Loucy (cell line): ENCODE measurements around the gene IL11RA.

Source experiments
- CTCF ChIP-seq: fragments of 200-600 bp; sonication (generic); conservative IDR thresholded peaks from 2 replicates; pipeline ENCODE4 v1.5.1; 2014; ENCODE audit warnings: mild to moderate bottlenecking, antibody characterized with exemption, low read length
- EZH2phosphoT487 ChIP-seq: fragments of 200-600 bp; IDR thresholded peaks from 2 replicates; pipeline ENCODE4 v1.6.1; 2018; ENCODE audit warnings: antibody characterized with exemption, mild to moderate bottlenecking, moderate library complexity, borderline replicate concordance

DNA sequence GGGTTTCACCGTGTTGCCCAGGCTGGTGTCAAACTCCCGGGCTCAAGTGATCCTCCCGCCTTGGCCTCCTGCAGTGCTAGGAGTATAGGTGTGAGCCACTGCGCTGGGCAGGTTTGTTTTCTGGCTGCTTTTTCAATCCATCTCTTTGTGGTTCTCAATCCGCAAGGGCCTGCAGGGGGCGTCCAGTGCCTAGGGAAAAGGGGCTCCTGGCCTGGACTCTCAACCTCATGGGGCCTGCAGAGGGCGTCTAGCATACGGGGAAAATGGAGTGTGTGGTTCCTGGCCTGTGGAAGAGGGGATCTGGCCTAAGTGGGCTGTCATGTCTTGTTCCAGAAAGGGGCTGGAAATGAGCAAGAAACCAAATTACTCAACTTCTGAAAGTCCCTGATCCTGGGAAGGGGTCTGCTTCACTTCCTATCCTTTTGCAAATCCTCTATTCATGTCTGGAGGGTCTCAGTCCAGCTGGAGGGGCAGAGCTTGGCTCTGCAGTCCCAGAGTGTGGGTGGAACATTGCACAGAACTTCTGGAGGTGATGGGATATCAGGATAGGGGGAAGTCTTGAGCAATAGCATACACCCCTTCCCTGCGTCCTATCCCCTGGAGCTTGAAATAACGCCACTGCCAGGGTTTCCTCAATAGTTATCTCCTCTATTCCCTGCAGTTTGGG lies 23.2 kb downstream of the IL11RA start:
- TF ChIP-seq CTCF (peak; percentile 97), EZH2phosphoT487 (no peak)
